GM10266 (cell line): ENCODE measurements around the gene SIPA1.
"Not testable (repeated sequence)": the region's sequence is repeated elsewhere in the genome, so short reads cannot be mapped to it uniquely, and the experiment has no call there.

Source experiments
- DNase-seq: peaks from one replicate; pipeline ENCODE4 v3.0.0; 2012; ENCODE audit errors: extremely low spot score
- CTCF ChIP-seq: IDR thresholded peaks from 2 replicates; pipeline ENCODE4 v1.5.1; 2012; ENCODE audit warnings: mild to moderate bottlenecking, low read depth; ENCODE audit not compliant: control insufficient read depth, insufficient read depth; ENCODE audit errors: missing control alignments

SIPA1 gene

GRCh38 chr11:65672180-65672860 lies 34.4 kb downstream of the SIPA1 start:
- DNase-seq, result no peak
- no peak for TF ChIP-seq CTCF

- no peak for DNase-seq
- TF ChIP-seq CTCF, result no peak
Measured at GRCh38 chr11:65672982-65673381, 35.1 kb downstream of the SIPA1 start.

GRCh38 chr11:65680192-65680743 lies 42.4 kb downstream of the SIPA1 start:
- DNase-seq, result no peak
- TF ChIP-seq CTCF, result no peak

GRCh38 chr11:65683480-65683879 lies 45.6 kb downstream of the SIPA1 start:
- DNase-seq, result not testable (repeated sequence)

- DNase-seq, result no peak
- TF ChIP-seq CTCF, result no peak
Measured at GRCh38 chr11:65685981-65686380, 48.1 kb downstream of the SIPA1 start.

- not testable (repeated sequence) for DNase-seq
Measured at GRCh38 chr11:65691847-65692246, 53.9 kb downstream of the SIPA1 start.

- DNase-seq, result no peak
- no peak for TF ChIP-seq CTCF
Measured at GRCh38 chr11:65692367-65692766, 54.5 kb downstream of the SIPA1 start.

GRCh38 chr11:65695459-65696241 lies 57.7 kb downstream of the SIPA1 start:
- no peak for TF ChIP-seq CTCF
- no peak for DNase-seq
